HepG2 (cell line): ENCODE results near the gene GALNTL6. TPM values are rescaled to one million over a fixed set of nuclear protein-coding genes. Genes with fewer than 3 reads are reported as not detected.

Source experiments
- ATAC-seq: fragments of 200-7000 bp; cut with Tn5 transposase; 3 replicates; pipeline ENCODE4 v1.9.1; 2020; ENCODE audit warnings: mild to moderate bottlenecking, moderate library complexity
- BruUV-seq: library from RNA; stranded (reverse); fragments of 400-500 nt; replicated peaks from 2 replicates; lab custom pipeline; 2021; lab: Mats Ljungman, UMichigan
- CTCF ChIA-PET: fragments of 300-600 bp; formaldehyde crosslinking; extraction: SDS; loops from one replicate; lab custom pipeline; 2021; ENCODE audit warnings: low total read pairs, inconsistent platforms, low intra/inter-chr PET ratio; lab: Yijun Ruan, JAX
- POLR2A ChIA-PET: fragments of 350-600 bp; sonication (Branson Sonifier 250); formaldehyde crosslinking; loops from one replicate; lab custom pipeline; 2020; ENCODE audit warnings: antibody characterized with exemption, inconsistent platforms; lab: Yijun Ruan, JAX
- DNase-seq: peaks from one replicate; pipeline ENCODE4 v3.0.0-alpha.2; 2015; ENCODE audit warnings: low spot score
- FAIRE-seq: peaks from 3 replicates; lab custom pipeline; 2011; peaks lifted over from hg19 to GRCh38; lab: Jason Lieb, UNC
- H2AFZ ChIP-seq: one replicate; pipeline ENCODE4 v1.6.1; 2011; ENCODE audit warnings: low read length, inconsistent platforms
- H3K27ac ChIP-seq: fragments of 300-600 bp; 3 replicates; pipeline ENCODE4 v1.8.0; 2011; ENCODE audit warnings: mixed run types, mild to moderate bottlenecking, mixed read lengths, low read length, inconsistent platforms; ENCODE audit not compliant: insufficient read depth; ENCODE audit errors: extremely low read length
- H3K27me3 ChIP-seq, 2 experiments: fragments of 200-600 bp in 1 of 2; 2 replicates in 1 of 2; 3 replicates in 1 of 2; pipeline versions ENCODE4 v1.6.0 to v1.8.0; 2011; ENCODE audit warnings: low read length in 2 of 2, mild to moderate bottlenecking in 2 of 2, moderate library complexity in 2 of 2, inconsistent platforms in 1 of 2; ENCODE audit not compliant: insufficient read depth in 2 of 2, control insufficient read depth in 1 of 2
- H3K36me3 ChIP-seq, 2 experiments: fragments of 200-600 bp in 1 of 2; replicated peaks in 1 of 2; 2 replicates in 1 of 2; 3 replicates in 1 of 2; pipeline versions ENCODE4 v1.5.1 to v1.8.0; 2011; ENCODE audit warnings: low read length in 2 of 2, inconsistent platforms in 1 of 2; ENCODE audit not compliant: insufficient read depth in 2 of 2, control insufficient read depth in 1 of 2
- H3K4me1 ChIP-seq: 2 replicates; pipeline ENCODE4 v1.5.1; 2012; ENCODE audit warnings: low read length, inconsistent platforms; ENCODE audit not compliant: insufficient read depth
- H3K4me2 ChIP-seq: 2 replicates; pipeline ENCODE4 v1.6.0; 2011; ENCODE audit warnings: low read depth, low read length, inconsistent platforms
- H3K4me3 ChIP-seq, 3 experiments: fragments of 200-600 bp in 1 of 3; sonication (generic), shearing (Covaris generic) in 1 of 3; replicated peaks in 1 of 3; 2 replicates each; pipeline ENCODE4 v1.5.1; 2011 to 2016; ENCODE audit warnings: low read length in 3 of 3, inconsistent platforms in 2 of 3, low read depth in 2 of 3, mild to moderate bottlenecking in 2 of 3, control low read depth in 1 of 3, mixed read lengths in 1 of 3; ENCODE audit not compliant: insufficient read depth in 1 of 3
- H3K79me2 ChIP-seq: one replicate; pipeline ENCODE4 v1.6.1; 2011; ENCODE audit warnings: low read length, inconsistent platforms; ENCODE audit not compliant: insufficient read depth
- H3K9ac ChIP-seq: 2 replicates; pipeline ENCODE4 v1.6.0; 2011; ENCODE audit warnings: mild to moderate bottlenecking, low read depth, low read length, inconsistent platforms; ENCODE audit not compliant: insufficient read depth
- H3K9me3 ChIP-seq: 2 replicates; pipeline ENCODE4 v1.5.1; 2012; ENCODE audit warnings: mild to moderate bottlenecking, low read length
- H4K20me1 ChIP-seq: 2 replicates; pipeline ENCODE4 v1.6.0; 2011; ENCODE audit warnings: inconsistent platforms, mild to moderate bottlenecking, low read length, moderate library complexity; ENCODE audit not compliant: insufficient read depth
- ATF1 ChIP-seq: IDR thresholded peaks from 2 replicates; pipeline ENCODE4 v1.6.1; 2016; ENCODE audit warnings: mild to moderate bottlenecking, control low read depth
- BHLHE40 ChIP-seq: IDR thresholded peaks from 2 replicates; pipeline ENCODE4 v1.6.1; 2011; ENCODE audit warnings: low read length, improper control_type of control experiment
- FOXP1 ChIP-seq, 2 experiments: fragments of 450-650 bp in 1 of 2; IDR thresholded peaks; 2 replicates each; pipeline ENCODE4 v1.6.1; 2017 to 2018; ENCODE audit warnings: antibody characterized with exemption in 1 of 2
- HNF4A ChIP-seq: sonication (generic); formaldehyde crosslinking; IDR thresholded peaks from 2 replicates; pipeline ENCODE4 v1.4.0; 2020; ENCODE audit warnings: missing genetic modification reagents
- HNRNPL ChIP-seq: fragments of 200-400 bp; formaldehyde crosslinking; IDR thresholded peaks from 2 replicates; pipeline ENCODE4 v1.6.1; 2017; ENCODE audit warnings: mild to moderate bottlenecking, low read depth, low read length
- MEIS1 ChIP-seq: sonication (generic); formaldehyde crosslinking; IDR thresholded peaks from 2 replicates; pipeline ENCODE4 v1.9.0; 2021; ENCODE audit warnings: mild to moderate bottlenecking, missing genetic modification reagents, moderate library complexity, borderline replicate concordance
- MLXIP ChIP-seq: sonication (generic); formaldehyde crosslinking; IDR thresholded peaks from 2 replicates; pipeline ENCODE4 v1.9.0; 2021; ENCODE audit warnings: missing genetic modification reagents, borderline replicate concordance
- PITX1 ChIP-seq: sonication (generic); formaldehyde crosslinking; IDR thresholded peaks from 2 replicates; pipeline ENCODE4 v1.5.1; 2020; ENCODE audit warnings: mild to moderate bottlenecking, missing genetic modification reagents
- RBM22 ChIP-seq: fragments of 200-400 bp; formaldehyde crosslinking; optimal IDR thresholded peaks from 2 replicates; pipeline ENCODE3; 2017; ENCODE audit warnings: mild to moderate bottlenecking, low read length, moderate library complexity
- TBX3 ChIP-seq: fragments of 450-650 bp; IDR thresholded peaks from 2 replicates; pipeline ENCODE4 v1.6.1; 2017; ENCODE audit warnings: antibody characterized with exemption, mild to moderate bottlenecking, inconsistent platforms, borderline replicate concordance
- ZBTB38 ChIP-seq: sonication (generic); formaldehyde crosslinking; IDR thresholded peaks from 2 replicates; pipeline ENCODE4 v1.5.1; 2020; ENCODE audit warnings: mild to moderate bottlenecking, missing genetic modification reagents
- ZFP37 ChIP-seq: sonication (generic); formaldehyde crosslinking; IDR thresholded peaks from 2 replicates; pipeline ENCODE4 v1.4.0; 2020; ENCODE audit warnings: missing genetic modification reagents, borderline replicate concordance
- ZNF20 ChIP-seq: sonication (generic); formaldehyde crosslinking; IDR thresholded peaks from 2 replicates; pipeline ENCODE4 v1.4.0; 2020; ENCODE audit warnings: mild to moderate bottlenecking, moderate library complexity, missing genetic modification reagents
- ZNF296 ChIP-seq: sonication (generic); formaldehyde crosslinking; conservative IDR thresholded peaks from 2 replicates; pipeline ENCODE4 v1.5.0; 2020; ENCODE audit warnings: mild to moderate bottlenecking, missing genetic modification reagents
- ZNF512B ChIP-seq: sonication (generic); formaldehyde crosslinking; IDR thresholded peaks from 2 replicates; pipeline ENCODE4 v1.5.1; 2020; ENCODE audit warnings: missing genetic modification reagents, mild to moderate bottlenecking, borderline replicate concordance
- ZNF652 ChIP-seq: IDR thresholded peaks from 2 replicates; pipeline ENCODE4 v1.6.1; 2016; ENCODE audit warnings: low read depth, borderline replicate concordance
- ZNF720 ChIP-seq: sonication (generic); formaldehyde crosslinking; IDR thresholded peaks from 2 replicates; pipeline ENCODE4 v1.4.0; 2020; ENCODE audit warnings: missing genetic modification reagents
- ZNF777 ChIP-seq: sonication (generic); formaldehyde crosslinking; IDR thresholded peaks from 2 replicates; pipeline ENCODE4 v1.4.0; 2020; ENCODE audit warnings: missing genetic modification reagents
- WGBS: methylation state at CpG from one replicate; pipeline ENCODE4 v1.1.6; 2017; ENCODE audit warnings: low lambda C conversion rate; 5-methylcytosine and 5-hydroxymethylcytosine counted together
- in situ Hi-C: cut with HindIII; loops from 2 replicates; pipeline ENCODE4 v1.10.0; 2017; ENCODE audit warnings: low pct_unique_long_range_greater_than_20kb; ENCODE audit not compliant: extremely low pct_ligation_motif_present
- intact Hi-C: fragments of 100-400 bp; cut with micrococcal nuclease; formaldehyde crosslinking; loops from one replicate; pipeline ENCODE4 v1.10.0; 2022; ENCODE audit not compliant: unreplicated experiment
- polyA plus RNA-seq, 8 experiments: library from polyadenylated mRNA; depleted of rRNA in 3 of 8; stranded (reverse) in 7 of 8; unstranded in 1 of 8; fragments of >200 nt; fragmentation: Illumina TruSeq in 4 of 8; extraction: Trizol in 4 of 8; gene quantifications; 2 replicates each; pipeline versions ENCODE4 v1.2.1 to v1.2.3, GENCODE V29; 2011 to 2016; ENCODE audit warnings: low read depth in 4 of 8, missing spikeins in 1 of 8, mixed read lengths in 1 of 8; ENCODE audit not compliant: insufficient read depth in 1 of 8
- total RNA-seq, 5 experiments: library from RNA; depleted of rRNA; stranded (reverse); fragments of >200 nt; fragmentation: Illumina TruSeq; extraction: Trizol; gene quantifications; 2 replicates each; pipeline ENCODE4 v1.2.3, GENCODE V29; 2016; ENCODE audit warnings: low read depth in 1 of 5

The GALNTL6 gene
- total and polyA plus RNA-seq, 2 of the 13 experiments (the other 11 are each of a cell fraction or from before 2014, with no cell fraction given) = not detected

GRCh38 chr4:172050911-172051310, 237.7 kb downstream of the GALNTL6 start:
- POLR2A ChIA-PET = no interaction called here
- no peak overlapping the region for H2AFZ ChIP-seq
- H3K36me3 ChIP-seq = no peaks in the 10 kb centered on the region
- DNase-seq (no peak), FAIRE-seq (no peak), ATAC-seq (no peak)
- H3K4me3 ChIP-seq = no peak overlapping the region
- no peaks in the 10 kb centered on the region for H4K20me1 ChIP-seq
- H3K27ac ChIP-seq = no peak overlapping the region
- H3K4me2 ChIP-seq = no peak overlapping the region
- in situ Hi-C loops = no loop called here
- H3K9me3 ChIP-seq = no peaks in the 10 kb centered on the region
- intact Hi-C loops = no loop called here
- no peaks in the 10 kb centered on the region for H3K27me3 ChIP-seq
- H3K79me2 ChIP-seq = no peaks in the 10 kb centered on the region
- CTCF ChIA-PET = no interaction called here
- TF ChIP-seq ZNF296 (CRISPR knock-in tag) (no peak), ZNF652 (CRISPR knock-in tag) (no peak), ATF1 (CRISPR knock-in tag) (no peak), HNRNPL (no peak), HNF4A (CRISPR knock-in tag) (no peak), ZNF512B (no peak), PITX1 (CRISPR knock-in tag) (no peak), ZBTB38 (CRISPR knock-in tag) (no peak), ZFP37 (no peak), ZNF20 (CRISPR knock-in tag) (no peak), MEIS1 (CRISPR knock-in tag) (no peak), MLXIP (CRISPR knock-in tag) (no peak), FOXP1 (IDR thresholded peaks at IDR 0.05) (no peak), FOXP1 (CRISPR knock-in tag; IDR thresholded peaks at IDR 0.05) (no peak), TBX3 (no peak), ZNF720 (CRISPR knock-in tag) (no peak), BHLHE40 (no peak), RBM22 (no peak), ZNF777 (CRISPR knock-in tag) (no peak)
- 6% methylated on average over 3 of the region's 4 CpGs for WGBS
- H3K4me1 ChIP-seq = no peaks in the 10 kb centered on the region
- BruUV-seq = no TSS peak
- no peak overlapping the region for H3K9ac ChIP-seq
